Erythroblast (primary cell): Measurements from ENCODE around the gene NEU4.

Source experiments
- GATA1 ChIP-seq: IDR thresholded peaks from 2 replicates; pipeline ENCODE4 v1.6.1; 2011; ENCODE audit warnings: low read depth, mild to moderate bottlenecking, control low read depth, low read length, moderate library complexity
- POLR2A ChIP-seq: IDR thresholded peaks from 2 replicates; pipeline ENCODE4 v1.6.1; 2011; ENCODE audit warnings: mild to moderate bottlenecking, low read length

- TF ChIP-seq POLR2A: no peak
- TF ChIP-seq GATA1: no peak
Observed at GRCh38 chr2:241843321-241844065, 34.5 kb downstream of the NEU4 start.
